Loucy (cell line): ENCODE data around the gene FOXP1.

Experiments
- H2AFZ ChIP-seq: fragments of 200-600 bp; sonication (generic); 2 replicates; pipeline ENCODE4 v1.6.0; 2016; ENCODE audit warnings: antibody characterized with exemption, mild to moderate bottlenecking, low read length, moderate library complexity
- H3F3A ChIP-seq: fragments of 200-600 bp; 2 replicates; pipeline ENCODE4 v1.6.0; 2016; ENCODE audit warnings: antibody characterized with exemption, low read depth, mild to moderate bottlenecking
- H3K27me3 ChIP-seq: fragments of 200-600 bp; sonication (generic); 2 replicates; pipeline ENCODE4 v1.6.1; 2014; ENCODE audit warnings: low read length, mild to moderate bottlenecking; ENCODE audit not compliant: insufficient read depth, poor library complexity, severe bottlenecking
- H3K36me3 ChIP-seq: fragments of 200-600 bp; sonication (generic); 2 replicates; pipeline ENCODE4 v1.6.1; 2016; ENCODE audit warnings: low read length; ENCODE audit not compliant: insufficient read depth
- H3K4me1 ChIP-seq: fragments of 200-600 bp; sonication (generic); 2 replicates; pipeline ENCODE4 v1.5.1; 2014; ENCODE audit warnings: low read length, mild to moderate bottlenecking; ENCODE audit not compliant: insufficient read depth, poor library complexity, severe bottlenecking
- H3K4me2 ChIP-seq: fragments of 200-600 bp; sonication (generic); 2 replicates; pipeline ENCODE4 v1.6.0; 2014; ENCODE audit warnings: antibody characterized with exemption, low read length, low read depth, mild to moderate bottlenecking; ENCODE audit not compliant: poor library complexity, severe bottlenecking
- H3K4me3 ChIP-seq: fragments of 200-600 bp; sonication (generic); 2 replicates; pipeline ENCODE4 v1.5.1; 2014; ENCODE audit warnings: low read length, mild to moderate bottlenecking, mixed read lengths; ENCODE audit not compliant: poor library complexity, severe bottlenecking
- H3K79me2 ChIP-seq: fragments of 200-600 bp; sonication (generic); 2 replicates; pipeline ENCODE4 v1.6.1; 2014; ENCODE audit warnings: low read length; ENCODE audit not compliant: insufficient read depth
- H3K9ac ChIP-seq: fragments of 200-600 bp; sonication (generic); 2 replicates; pipeline ENCODE4 v1.6.0; 2014; ENCODE audit warnings: mild to moderate bottlenecking, low read depth, low read length, moderate library complexity; ENCODE audit not compliant: poor library complexity, severe bottlenecking
- H3K9me2 ChIP-seq: fragments of 200-600 bp; sonication (generic); replicated peaks from 2 replicates; pipeline ENCODE4 v1.6.1; 2016; ENCODE audit warnings: low read depth, low read length, mixed read lengths
- H3K9me3 ChIP-seq: fragments of 200-600 bp; sonication (generic); 2 replicates; pipeline ENCODE4 v1.6.1; 2014; ENCODE audit warnings: mild to moderate bottlenecking, antibody characterized with exemption, low read length, low read depth; ENCODE audit not compliant: insufficient read depth
- H4K20me1 ChIP-seq: fragments of 200-600 bp; sonication (generic); 2 replicates; pipeline ENCODE4 v1.6.0; 2014; ENCODE audit warnings: antibody characterized with exemption, low read length, mild to moderate bottlenecking; ENCODE audit not compliant: insufficient read depth, poor library complexity, severe bottlenecking
- EZH2phosphoT487 ChIP-seq: fragments of 200-600 bp; IDR thresholded peaks from 2 replicates; pipeline ENCODE4 v1.6.1; 2018; ENCODE audit warnings: antibody characterized with exemption, mild to moderate bottlenecking, moderate library complexity, borderline replicate concordance

FOXP1 gene

GRCh38 chr3:70905491-70905890 lies 678.0 kb downstream of the FOXP1 start:
- H4K20me1 ChIP-seq = no peaks in the 10 kb centered on the region
- H3K27me3 ChIP-seq = no peaks in the 10 kb centered on the region
- H3K9ac ChIP-seq = no peak overlapping the region
- no peaks in the 10 kb centered on the region for H3K36me3 ChIP-seq
- no peak overlapping the region for H2AFZ ChIP-seq
- no peak overlapping the region for H3K4me3 ChIP-seq
- no peaks in the 10 kb centered on the region for H3K9me2 ChIP-seq
- H3K4me2 ChIP-seq = no peak overlapping the region
- TF ChIP-seq EZH2phosphoT487 = no peak
- H3K4me1 ChIP-seq = peaks cover 3% of the 10 kb centered on the region
- H3F3A ChIP-seq = no peaks in the 10 kb centered on the region
- H3K79me2 ChIP-seq = no peaks in the 10 kb centered on the region
- no peaks in the 10 kb centered on the region for H3K9me3 ChIP-seq
